Lung (tissue), 12 donors: ENCODE results near the gene CACNA1I. TPM values are rescaled to one million over a fixed set of nuclear protein-coding genes. Genes with fewer than 3 reads are reported as not detected.

Experiments
- ATAC-seq: fragments of 200-7000 bp; cut with Tn5 transposase; one replicate; pipeline ENCODE4 v1.9.1; 2020; ENCODE audit warnings: moderate number of reproducible peaks; ENCODE audit not compliant: insufficient read depth, low FRiP score
- DNase-seq, 3 donors: peaks; one replicate each; pipeline ENCODE4 v3.0.0-alpha.2; 2013 to 2017
- H3K27ac ChIP-seq, 2 donors: one replicate each; pipeline ENCODE4 v1.5.1; 2013; ENCODE audit warnings: mild to moderate bottlenecking in 2 of 2, moderate library complexity in 2 of 2, control low read depth in 1 of 2, inconsistent platforms in 1 of 2, low read depth in 1 of 2, low read length in 1 of 2
- H3K27me3 ChIP-seq, 3 donors: one replicate each; pipeline ENCODE4 v1.5.1; 2013; ENCODE audit warnings: low read length in 2 of 3; ENCODE audit not compliant: control insufficient read depth in 3 of 3, insufficient read depth in 3 of 3
- H3K36me3 ChIP-seq, 4 donors: one replicate each; pipeline ENCODE4 v1.5.1; 2013; ENCODE audit warnings: low read length in 4 of 4, mild to moderate bottlenecking in 1 of 4, moderate library complexity in 1 of 4; ENCODE audit not compliant: control insufficient read depth in 4 of 4, insufficient read depth in 4 of 4
- H3K4me1 ChIP-seq, 5 donors: one replicate each; pipeline ENCODE4 v1.5.1; 2013; ENCODE audit warnings: low read length in 5 of 5, mild to moderate bottlenecking in 2 of 5, moderate library complexity in 1 of 5; ENCODE audit not compliant: control insufficient read depth in 5 of 5, insufficient read depth in 5 of 5
- H3K4me3 ChIP-seq: one replicate; pipeline ENCODE4 v1.5.1; 2013; ENCODE audit warnings: mild to moderate bottlenecking, control low read depth, moderate library complexity
- H3K9ac ChIP-seq, 2 donors: one replicate each; pipeline ENCODE4 v1.5.1; 2013; ENCODE audit warnings: low read length in 2 of 2, control low read depth in 1 of 2; ENCODE audit not compliant: insufficient read depth in 1 of 2
- H3K9me3 ChIP-seq, 4 donors: one replicate each; pipeline ENCODE4 v1.5.1; 2013; ENCODE audit warnings: low read length in 3 of 4, mild to moderate bottlenecking in 1 of 4, moderate library complexity in 1 of 4; ENCODE audit not compliant: control insufficient read depth in 4 of 4, insufficient read depth in 3 of 4
- WGBS, 2 donors: extraction: QIAGEN DNeasy Blood & Tissue Kit; methylation state at CpG; one replicate each; pipeline ENCODE4 v1.1.7; 2013; 5-methylcytosine and 5-hydroxymethylcytosine counted together
- polyA plus RNA-seq, 2 donors: library from polyadenylated mRNA; stranded (reverse); fragments of 200-250 nt; gene quantifications; one replicate each; pipeline ENCODE4 v1.2.1, GENCODE V29; 2013
- total RNA-seq, 2 donors: library from RNA; depleted of rRNA in 1 of 2; stranded (reverse); fragments of >200 nt in 1 of 2; gene quantifications; one replicate each; pipeline ENCODE4 v1.2.1, GENCODE V29; 2014 to 2021
- TF ChIP-seq, protein P1 (sequence below): IDR thresholded peaks from 2 replicates; pipeline ENCODE4 v1.5.1; 2012; ENCODE audit warnings: mild to moderate bottlenecking; ENCODE audit errors: control extremely low read depth, extremely low read depth
- donor health status: control.
- donor health status: control.
- donor health status: Bipolar disorder and iron deficiency.
- donor health status: healthy.
- donor health status: DM: yes; HTN: yes; CAD: no.

Gene CACNA1I
- total and polyA plus RNA-seq, 4 donors = 0.07 to 0.22 (median 0.16) TPM

DNA sequence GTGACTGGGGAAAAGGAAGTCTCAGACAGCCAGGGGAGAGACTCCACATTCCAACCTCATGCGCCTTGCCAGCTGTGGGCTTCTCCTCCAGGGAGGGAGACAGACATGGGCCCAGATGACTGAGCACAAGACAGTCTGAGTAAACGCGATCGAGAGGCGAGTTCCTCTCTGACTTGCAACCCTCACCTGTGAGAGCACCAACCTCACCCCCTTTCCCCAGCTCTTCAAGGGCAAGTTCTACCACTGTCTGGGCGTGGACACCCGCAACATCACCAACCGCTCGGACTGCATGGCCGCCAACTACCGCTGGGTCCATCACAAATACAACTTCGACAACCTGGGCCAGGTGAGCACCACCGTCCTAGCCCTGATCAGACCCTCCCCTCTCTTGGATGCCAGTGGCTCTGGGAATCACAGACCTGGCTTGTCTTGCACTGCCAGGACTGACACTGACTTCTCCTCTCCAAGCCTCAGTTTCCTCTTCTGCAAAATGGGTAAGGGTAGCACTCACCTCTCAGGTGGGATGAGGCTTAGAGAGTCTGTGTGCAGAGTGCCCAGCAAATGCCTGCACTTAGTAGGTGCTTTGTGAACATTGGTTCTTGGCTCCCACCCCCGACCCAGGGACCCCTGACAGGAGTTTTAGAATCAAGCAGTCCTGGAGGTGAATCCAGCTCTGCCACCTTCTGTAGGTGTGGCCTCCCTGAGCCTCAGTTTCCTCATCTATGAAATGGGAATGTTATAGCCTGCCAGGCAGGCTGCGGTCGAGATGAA lies 95.3 kb downstream of the CACNA1I start:
- Histone ChIP-seq H3K9ac (no peak overlapping the region), H3K9me3 (peaks cover 0 to 27% (median under 1%) of the 10 kb centered on the region in 4 donors), H3K4me3 (no peak overlapping the region), H3K27ac (no peak overlapping the region), H3K36me3 (no peaks in the 10 kb centered on the region), H3K27me3 (peaks cover 0 to 39% (median 21%) of the 10 kb centered on the region in 3 donors), H3K4me1 (peaks cover 0 to 13% (median 0%) of the 10 kb centered on the region in 5 donors)
- 83 to 84% methylated on average over 16 of the region's 16 CpGs for WGBS, 2 donors
- TF ChIP-seq, protein P1, sequence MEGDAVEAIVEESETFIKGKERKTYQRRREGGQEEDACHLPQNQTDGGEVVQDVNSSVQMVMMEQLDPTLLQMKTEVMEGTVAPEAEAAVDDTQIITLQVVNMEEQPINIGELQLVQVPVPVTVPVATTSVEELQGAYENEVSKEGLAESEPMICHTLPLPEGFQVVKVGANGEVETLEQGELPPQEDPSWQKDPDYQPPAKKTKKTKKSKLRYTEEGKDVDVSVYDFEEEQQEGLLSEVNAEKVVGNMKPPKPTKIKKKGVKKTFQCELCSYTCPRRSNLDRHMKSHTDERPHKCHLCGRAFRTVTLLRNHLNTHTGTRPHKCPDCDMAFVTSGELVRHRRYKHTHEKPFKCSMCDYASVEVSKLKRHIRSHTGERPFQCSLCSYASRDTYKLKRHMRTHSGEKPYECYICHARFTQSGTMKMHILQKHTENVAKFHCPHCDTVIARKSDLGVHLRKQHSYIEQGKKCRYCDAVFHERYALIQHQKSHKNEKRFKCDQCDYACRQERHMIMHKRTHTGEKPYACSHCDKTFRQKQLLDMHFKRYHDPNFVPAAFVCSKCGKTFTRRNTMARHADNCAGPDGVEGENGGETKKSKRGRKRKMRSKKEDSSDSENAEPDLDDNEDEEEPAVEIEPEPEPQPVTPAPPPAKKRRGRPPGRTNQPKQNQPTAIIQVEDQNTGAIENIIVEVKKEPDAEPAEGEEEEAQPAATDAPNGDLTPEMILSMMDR = no peak
- ATAC-seq = no peak
- no peak for DNase-seq

DNA sequence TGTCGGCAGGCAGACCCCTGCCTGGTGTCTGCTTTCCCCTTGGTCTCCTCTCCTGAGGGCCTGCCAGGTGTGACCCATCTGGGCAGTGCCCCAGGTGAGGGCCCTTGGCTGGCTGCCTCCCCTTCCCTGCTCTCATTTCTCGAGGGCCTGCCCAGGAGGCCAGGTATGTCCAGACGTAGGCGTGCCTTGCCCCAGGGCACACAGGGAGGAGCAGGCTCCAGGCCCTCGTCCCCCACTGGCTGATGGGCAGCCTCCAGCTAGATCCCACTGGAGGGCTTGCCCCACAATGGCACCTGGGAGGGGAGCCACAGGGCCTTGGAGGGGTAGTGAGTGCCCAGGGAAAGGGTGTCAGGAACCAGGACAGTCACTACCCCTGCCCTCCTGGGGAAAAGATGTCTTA lies 95.9 kb downstream of the CACNA1I start:
- Histone ChIP-seq H3K9me3 (peaks cover 0 to 32% (median under 1%) of the 10 kb centered on the region in 4 donors), H3K9ac (no peak overlapping the region), H3K4me3 (no peak overlapping the region), H3K4me1 (peaks cover 0 to 13% (median 0%) of the 10 kb centered on the region in 5 donors), H3K27me3 (peaks cover 0 to 34% (median 17%) of the 10 kb centered on the region in 3 donors), H3K36me3 (no peaks in the 10 kb centered on the region), H3K27ac (no peak overlapping the region)
- ATAC-seq = no peak
- WGBS, 2 donors = 64 to 72% methylated on average over 4 to 5 of the region's 5 CpGs
- DNase-seq = no peak
- TF ChIP-seq, protein P1 = no peak

- Histone ChIP-seq H3K27me3 (peaks cover 0 to 32% (median 13%) of the 10 kb centered on the region in 3 donors), H3K4me1 (peaks cover 0 to 10% (median 0%) of the 10 kb centered on the region in 5 donors), H3K27ac (no peak overlapping the region), H3K36me3 (no peaks in the 10 kb centered on the region), H3K9me3 (peaks cover 0 to 32% (median 1%) of the 10 kb centered on the region in 4 donors), H3K4me3 (no peak overlapping the region), H3K9ac (no peak overlapping the region)
- ATAC-seq (no peak), DNase-seq (no peak)
- WGBS, 2 donors = 56 to 57% methylated on average over 7 of the region's 7 CpGs
- TF ChIP-seq, protein P1 = no peak
Observed at GRCh38 chr22:39666926-39667325, 96.4 kb downstream of the CACNA1I start.
